ENCODE data around the gene HSPB7.
"Not testable (repeated sequence)": the region's sequence is repeated elsewhere in the genome, so short reads cannot be mapped to it uniquely, and the experiment has no call there.

The HSPB7 gene

GRCh38 chr1:16005597-16005996, 12.2 kb downstream of the HSPB7 start:
- no peak for DNase-seq

GRCh38 chr1:16001274-16001673, 16.6 kb downstream of the HSPB7 start:
- not testable (repeated sequence) for DNase-seq

GRCh38 chr1:15998929-15999328, 18.9 kb downstream of the HSPB7 start:
- no peak for DNase-seq

DNA sequence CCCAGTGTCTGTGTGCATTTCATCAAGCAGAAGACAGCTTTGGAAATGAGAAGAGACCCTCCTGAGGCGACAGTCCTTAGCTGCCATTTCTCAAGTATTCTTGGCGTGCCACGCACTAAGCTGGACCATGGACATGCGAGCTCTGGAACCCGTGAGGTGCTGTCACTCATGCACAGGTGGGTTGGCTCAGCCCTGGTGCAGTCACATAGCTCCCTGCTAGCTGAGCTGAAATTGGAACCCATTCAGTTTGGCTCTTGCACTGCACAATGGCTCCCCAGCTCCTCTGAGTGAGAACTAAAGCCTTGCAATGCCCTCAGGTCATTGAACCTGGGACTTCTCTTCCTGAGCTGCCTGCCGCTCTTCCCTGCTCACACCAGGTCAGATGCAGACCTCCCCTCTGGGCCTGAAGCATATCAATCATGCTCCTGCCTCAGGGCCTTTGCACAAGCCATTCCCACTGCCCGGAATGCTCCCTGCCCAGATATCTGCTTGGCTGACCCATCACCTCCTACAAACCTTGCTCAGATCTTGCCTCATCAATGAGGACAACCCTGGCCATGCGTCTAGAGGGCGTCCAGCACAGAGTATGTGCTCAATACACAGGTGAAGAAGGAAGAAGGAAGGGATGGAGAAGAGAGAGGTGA, 20.1 kb downstream of the HSPB7 start:
- no peak for DNase-seq

GRCh38 chr1:15997076-15997585, 20.7 kb downstream of the HSPB7 start:
- DNase-seq: no peak

DNA sequence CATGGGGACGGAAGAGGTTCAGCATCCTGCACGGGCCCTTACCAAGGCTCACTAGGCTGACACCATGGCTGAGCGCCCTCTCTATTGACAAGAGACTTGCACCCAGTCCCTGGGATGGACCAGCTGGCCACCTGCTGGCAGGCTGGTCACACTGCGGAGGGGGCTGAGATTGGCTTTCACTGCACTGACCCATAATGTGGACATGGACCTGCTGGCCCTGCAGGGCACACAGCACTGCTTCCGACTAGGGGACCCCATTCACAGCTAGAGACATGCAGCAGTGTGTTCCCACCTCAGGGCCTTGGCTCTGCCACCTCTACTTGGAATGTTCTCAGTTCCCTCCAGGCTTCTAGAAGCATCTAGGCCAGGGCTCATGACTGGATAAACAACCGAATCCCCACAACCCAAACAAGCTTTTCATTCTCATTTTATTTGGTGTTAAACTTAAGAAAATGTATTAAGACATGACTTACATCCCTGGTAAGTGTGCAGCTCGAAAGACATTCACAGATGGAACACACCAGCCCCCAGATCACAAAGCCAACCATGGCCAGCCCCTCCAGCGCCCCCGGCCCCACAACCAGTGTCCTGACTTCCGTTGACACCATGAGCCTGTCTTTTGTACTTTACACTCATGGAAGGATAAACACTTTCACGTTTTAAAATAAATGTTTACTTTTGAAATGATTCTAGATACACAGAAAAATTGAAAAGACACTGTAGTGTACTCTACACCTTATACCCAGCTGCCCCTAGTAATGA, 23.1 kb downstream of the HSPB7 start:
- peak; percentile 55 for DNase-seq

GRCh38 chr1:15994081-15994480, 23.8 kb downstream of the HSPB7 start:
- DNase-seq: no peak

DNA sequence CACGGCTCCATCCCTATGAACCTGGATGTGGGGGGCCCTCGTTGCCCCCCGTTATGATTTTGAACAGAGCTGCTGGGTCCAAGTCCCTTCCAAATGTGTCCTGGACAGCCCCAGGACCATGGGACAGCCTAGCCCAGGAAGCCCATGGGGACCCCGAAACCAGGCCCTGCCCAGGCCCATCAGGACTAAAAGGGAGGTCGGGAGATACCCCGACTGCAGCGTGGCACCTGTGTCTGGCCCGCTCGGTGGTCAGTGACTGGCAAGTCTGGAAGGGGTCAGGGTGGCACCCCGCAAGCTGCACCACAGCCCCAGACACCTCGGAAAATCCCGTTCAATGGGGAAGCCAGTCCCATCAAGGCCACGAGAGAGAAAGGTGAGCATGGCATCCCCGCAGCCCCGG, 24.2 kb downstream of the HSPB7 start:
- DNase-seq: no peak

DNA sequence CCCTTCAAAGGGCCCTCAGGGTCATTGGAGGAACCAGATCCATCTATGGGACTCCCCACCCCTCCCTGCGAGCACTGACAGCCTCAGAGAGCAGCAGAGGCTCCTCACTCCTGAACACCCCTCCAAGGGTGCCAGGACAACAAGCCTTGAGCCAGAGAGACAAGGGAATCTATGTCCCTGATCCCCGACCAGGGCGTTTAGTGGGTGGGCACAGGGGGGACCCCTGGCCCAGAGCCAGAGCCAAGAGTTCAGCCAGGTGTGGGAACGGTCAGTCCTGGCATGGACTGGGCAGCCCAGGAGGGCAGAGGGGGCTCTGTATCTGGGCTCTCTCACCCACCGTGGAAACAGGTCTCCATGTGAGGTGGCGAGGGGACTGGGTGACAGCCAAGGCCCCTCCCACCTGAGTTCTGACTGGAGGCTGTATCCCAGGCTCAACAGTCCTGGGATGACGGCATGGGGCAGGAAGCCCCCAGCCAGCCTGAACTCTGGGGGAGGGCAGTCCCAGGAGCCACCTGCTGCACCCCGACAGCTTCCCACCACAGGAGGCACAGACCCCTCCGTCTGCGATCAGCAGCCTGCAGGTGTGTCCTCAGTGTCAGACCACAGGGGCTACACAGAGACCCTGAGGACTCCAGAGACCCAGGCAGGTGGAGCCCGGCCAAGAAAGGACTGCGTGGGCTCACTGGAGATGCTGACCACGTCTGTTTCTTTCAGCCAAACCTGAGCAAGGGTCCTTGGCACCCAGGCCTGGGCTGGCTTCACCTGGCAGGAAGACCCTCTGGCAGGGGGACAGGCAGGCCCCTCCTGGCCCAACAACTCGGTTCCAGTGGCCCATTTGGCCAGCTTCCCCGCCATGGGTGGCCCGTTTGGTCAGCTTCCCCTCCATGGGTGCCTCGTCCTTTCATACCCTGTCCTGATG, 25.0 kb downstream of the HSPB7 start:
- no peak for DNase-seq

- DNase-seq: no peak
Measured at GRCh38 chr1:15992187-15992553, 25.7 kb downstream of the HSPB7 start.

GRCh38 chr1:15991427-15992186, 26.2 kb downstream of the HSPB7 start:
- DNase-seq: no peak

GRCh38 chr1:15989776-15990175, 28.1 kb downstream of the HSPB7 start:
- DNase-seq: no peak

DNA sequence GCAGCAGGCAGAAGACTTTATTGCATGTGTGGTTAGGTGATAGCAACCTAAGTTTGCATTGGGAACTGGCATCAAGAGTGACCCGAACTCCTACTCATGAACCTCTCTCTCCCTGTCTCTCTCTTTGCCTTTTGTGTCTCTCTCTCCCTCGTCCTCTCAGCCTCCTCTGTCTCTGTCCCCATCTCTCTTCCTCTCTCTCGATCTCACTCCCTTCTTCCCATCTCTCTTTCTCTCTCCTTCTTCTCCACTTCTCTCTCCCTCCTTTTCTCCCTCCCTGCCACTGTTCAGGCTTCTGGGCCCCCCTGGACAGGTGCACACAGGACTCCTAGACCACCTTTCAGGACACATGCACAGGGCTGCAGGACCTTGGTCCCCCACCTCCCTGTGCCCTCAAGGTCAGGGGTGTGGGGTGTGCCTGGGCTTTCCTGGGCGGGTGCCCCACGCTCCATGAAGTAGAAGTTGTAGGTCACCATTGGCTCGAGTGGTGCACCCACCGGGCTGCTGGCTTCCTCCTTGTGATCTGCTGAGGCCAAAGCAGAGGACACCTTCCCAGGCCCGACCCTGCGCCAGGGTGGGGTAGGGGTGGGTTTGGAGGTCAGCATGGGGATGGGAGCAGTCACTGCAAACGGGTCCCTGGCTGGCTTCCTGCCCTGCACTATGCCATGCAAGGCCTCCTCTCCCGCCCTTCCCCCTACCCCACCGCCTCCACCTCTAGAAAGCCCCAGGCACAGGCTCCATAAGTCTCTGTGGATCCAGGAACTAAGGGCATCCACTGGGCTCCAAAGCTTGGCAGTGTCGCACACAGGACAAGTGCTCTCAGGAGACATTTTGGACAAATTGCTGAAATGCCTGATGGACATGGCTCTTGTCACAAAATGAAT, 28.7 kb downstream of the HSPB7 start:
- DNase-seq: no peak

DNA sequence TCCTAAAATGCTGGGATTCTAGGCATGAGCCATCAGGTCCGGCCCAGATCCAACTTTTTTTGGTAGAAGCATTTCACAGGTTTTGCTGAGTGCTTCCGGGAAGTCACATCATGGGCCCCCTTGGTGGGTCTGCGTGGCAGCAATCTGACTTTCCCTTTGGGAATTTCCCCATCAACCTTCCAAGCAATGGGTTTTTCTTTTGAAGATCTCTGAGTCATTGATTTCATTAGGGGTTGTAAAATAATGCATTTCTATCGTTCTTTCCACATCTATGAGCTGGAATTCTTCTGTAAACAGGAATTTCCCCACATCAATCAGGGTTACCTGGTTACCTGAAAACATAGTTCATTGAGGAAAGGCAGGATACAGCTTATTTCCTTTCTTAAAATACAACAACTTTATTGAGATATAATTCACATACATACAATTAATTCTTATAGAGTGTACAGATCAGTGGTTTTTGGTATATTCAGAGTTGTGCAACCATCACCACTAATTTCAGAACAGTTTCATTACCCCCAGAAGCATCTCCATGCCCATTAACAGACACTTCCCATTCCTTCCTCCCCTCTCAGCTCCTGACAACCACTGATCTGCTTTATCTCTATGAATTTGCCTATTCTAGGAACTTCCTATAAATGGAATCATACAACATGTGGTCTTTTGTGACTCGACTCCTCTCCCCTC, 32.1 kb downstream of the HSPB7 start:
- peak; percentile 19 for DNase-seq

GRCh38 chr1:15983275-15983674, 34.6 kb downstream of the HSPB7 start:
- DNase-seq: no peak

DNA sequence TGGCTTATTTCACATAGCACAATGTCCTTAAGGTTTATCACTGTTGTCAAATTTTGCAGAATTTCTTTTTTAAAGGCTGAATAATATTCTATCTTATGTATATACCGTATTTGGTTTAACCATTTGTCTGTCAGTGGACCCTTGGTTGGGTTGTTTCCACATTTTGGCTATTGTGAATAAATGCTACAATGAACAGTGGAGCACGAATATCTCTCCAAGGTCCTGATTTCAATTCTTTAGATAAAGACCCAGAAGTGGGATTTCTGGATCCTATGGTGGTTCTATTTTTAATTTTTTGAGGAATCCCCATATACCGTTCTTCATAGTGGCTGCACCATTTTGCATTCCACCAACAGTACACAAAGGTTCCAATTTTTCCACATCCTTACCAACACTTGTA, 36.2 kb downstream of the HSPB7 start:
- DNase-seq: no peak

GRCh38 chr1:15977947-15978346, 39.9 kb downstream of the HSPB7 start:
- not testable (repeated sequence) for DNase-seq

GRCh38 chr1:15975805-15976680, 41.8 kb downstream of the HSPB7 start, which contains the start of gene ZBTB17:
Gene ZBTB17, minus strand, starts transcription at chr1:15976101. Its CDS starts 27,606 bp downstream, at chr1:15948495.
- DNase-seq: peak; percentile 97

DNA sequence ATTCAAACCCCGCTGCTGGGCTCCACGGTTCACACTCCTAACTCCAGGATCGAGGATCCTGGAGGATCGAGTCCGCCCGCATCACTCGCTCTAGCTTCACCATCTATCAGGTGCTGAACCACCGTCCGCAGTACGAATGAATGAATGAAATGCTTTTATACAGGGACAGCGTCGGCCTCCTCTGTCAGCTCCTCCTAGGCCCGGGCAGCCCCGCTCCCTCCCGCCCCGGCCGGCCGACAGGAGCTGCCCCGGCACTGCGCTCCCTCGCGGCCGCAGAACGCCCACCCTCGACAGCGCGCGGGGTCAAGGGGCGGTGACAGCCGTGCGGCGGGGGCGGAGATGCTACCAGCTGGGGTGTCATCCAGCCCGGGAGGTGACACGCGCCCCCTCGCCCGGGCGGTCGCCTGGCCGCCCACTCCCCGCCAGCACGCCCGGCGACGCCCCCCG, 42.5 kb downstream of the HSPB7 start:
- peak; percentile 85 for DNase-seq

DNA sequence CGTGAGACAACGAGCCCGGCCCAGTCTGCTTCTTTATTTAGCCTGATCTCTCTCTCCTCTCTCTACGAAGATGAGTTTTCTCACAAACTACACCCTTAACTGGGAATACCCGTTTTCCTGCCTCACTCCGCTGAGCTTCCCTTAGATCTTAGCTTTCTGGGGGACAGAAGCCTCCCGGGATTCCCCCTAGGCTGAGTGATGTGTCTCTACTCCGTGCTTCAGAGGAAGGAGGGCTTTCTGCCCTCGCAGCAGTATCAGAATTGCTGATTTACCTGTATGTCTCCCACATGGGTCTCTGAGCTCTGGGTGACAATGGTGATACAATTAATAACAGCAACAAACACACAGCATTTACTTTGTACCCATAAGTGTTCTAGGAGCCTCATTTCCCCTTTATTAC, 43.0 kb downstream of the HSPB7 start:
- peak; percentile 56 for DNase-seq
